SH-SY5Y (cell line): Measurements from ENCODE around the gene MMP23B.

ENCODE experiments used
- GATA2 ChIP-seq: IDR thresholded peaks from 2 replicates; pipeline ENCODE4 v1.6.1; 2011; ENCODE audit warnings: mild to moderate bottlenecking, low read depth, low read length
- GATA3 ChIP-seq: IDR thresholded peaks from 2 replicates; pipeline ENCODE4 v1.6.1; 2011; ENCODE audit warnings: low read depth, mild to moderate bottlenecking, low read length, moderate library complexity

DNA sequence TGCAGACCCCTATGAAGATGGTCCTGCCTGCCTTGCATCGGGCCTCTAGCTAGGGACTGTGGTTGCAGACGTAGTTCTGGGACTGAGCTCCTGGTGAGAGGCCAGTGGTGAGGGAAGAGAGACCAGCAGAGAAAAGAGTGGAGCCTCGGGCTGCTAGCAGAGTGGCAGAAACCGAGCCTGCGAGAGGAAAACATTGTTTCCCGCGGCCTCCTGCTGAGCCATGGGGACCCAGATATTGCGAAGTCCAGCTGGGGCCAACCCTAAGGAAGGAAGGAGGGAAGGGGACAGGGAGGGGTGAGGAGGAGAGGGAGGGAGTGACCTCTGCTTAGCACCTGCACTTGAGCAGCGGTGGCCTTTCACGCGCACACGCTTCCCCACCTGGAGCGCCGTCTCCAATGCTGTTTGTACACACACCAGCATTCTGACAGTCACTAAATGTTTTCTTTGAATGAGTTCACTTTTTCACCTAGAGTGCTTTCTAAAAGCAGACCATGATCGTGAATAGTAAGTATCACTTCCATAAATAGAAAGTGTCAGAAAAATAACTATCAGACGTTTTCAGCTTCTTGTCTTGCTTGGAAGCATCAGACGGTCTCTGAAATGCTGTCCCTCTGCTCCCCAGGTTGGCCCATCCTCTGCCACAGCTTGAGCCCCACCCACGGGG is 29.5 kb upstream of the MMP23B start:
- TF ChIP-seq GATA2 = no peak
- TF ChIP-seq GATA3 = no peak
